WTC11 (cell line): Measurements from ENCODE around the gene TMOD3. TPM values are rescaled to one million over a fixed set of nuclear protein-coding genes. Genes with fewer than 3 reads are reported as not detected.

Experiments used
- ATAC-seq: fragments of 200-7000 bp; cut with Tn5 transposase; 2 replicates; pipeline ENCODE4 v1.10.0; 2021; ENCODE audit warnings: mild to moderate bottlenecking, moderate library complexity
- CTCF ChIA-PET: fragments of 300-600 bp; sonication (Branson Sonifier 250); formaldehyde crosslinking; loops from one replicate; lab custom pipeline; 2021; ENCODE audit warnings: antibody characterized with exemption; lab: Charles Lee
- POLR2A ChIA-PET: fragments of 350-600 bp; sonication (Branson Sonifier 250); formaldehyde crosslinking; loops from one replicate; lab custom pipeline; 2021; ENCODE audit warnings: antibody characterized with exemption; lab: Charles Lee
- DNase-seq: peaks from one replicate; pipeline ENCODE4 v3.0.0; 2021; ENCODE audit warnings: low spot score
- H3K27ac Mint-ChIP-seq: 2 replicates; pipeline ENCODE4 v1.8.0; 2021; ENCODE audit warnings: mixed read lengths
- H3K27me3 Mint-ChIP-seq: 2 replicates; pipeline ENCODE4 v1.8.0; 2021; ENCODE audit warnings: low read depth, mild to moderate bottlenecking, moderate library complexity, mixed read lengths
- H3K36me3 Mint-ChIP-seq: 2 replicates; pipeline ENCODE4 v1.8.0; 2021; ENCODE audit warnings: mixed read lengths
- H3K4me1 Mint-ChIP-seq: 2 replicates; pipeline ENCODE4 v1.8.0; 2022; ENCODE audit warnings: mixed read lengths
- H3K4me3 Mint-ChIP-seq: 2 replicates; pipeline ENCODE4 v1.8.0; 2021; ENCODE audit warnings: mild to moderate bottlenecking, moderate library complexity, mixed read lengths
- H3K9me3 Mint-ChIP-seq: 2 replicates; pipeline ENCODE4 v1.8.0; 2021; ENCODE audit warnings: mixed read lengths
- ATF2 ChIP-seq: sonication (generic); formaldehyde crosslinking; IDR thresholded peaks from 2 replicates; pipeline ENCODE4 v1.8.1; 2022; ENCODE audit warnings: low read depth, missing genetic modification reagents, borderline replicate concordance
- CREB1 ChIP-seq: sonication (generic); formaldehyde crosslinking; IDR thresholded peaks from 2 replicates; pipeline ENCODE4 v1.8.0; 2023; ENCODE audit warnings: mild to moderate bottlenecking, missing genetic modification reagents
- GRHL2 ChIP-seq: fragments of 250-450 bp; sonication (Bioruptor Pico); IDR thresholded peaks from 2 replicates; pipeline ENCODE4 v1.8.0; 2022; ENCODE audit warnings: mild to moderate bottlenecking, moderate library complexity; ENCODE audit not compliant: insufficient replicate concordance, severe bottlenecking
- IRF1 ChIP-seq: sonication (generic); formaldehyde crosslinking; IDR thresholded peaks from 2 replicates; pipeline ENCODE4 v1.8.0; 2023; ENCODE audit warnings: missing genetic modification reagents
- KAT7 ChIP-seq: sonication (generic); formaldehyde crosslinking; IDR thresholded peaks from 2 replicates; pipeline ENCODE4 v1.8.1; 2023; ENCODE audit warnings: missing genetic modification reagents, mild to moderate bottlenecking, borderline replicate concordance
- PREB ChIP-seq: sonication (generic); formaldehyde crosslinking; IDR thresholded peaks from 2 replicates; pipeline ENCODE4 v1.8.1; 2022; ENCODE audit warnings: mild to moderate bottlenecking, missing genetic modification reagents, moderate library complexity, borderline replicate concordance
- SP1 ChIP-seq: sonication (generic); formaldehyde crosslinking; conservative IDR thresholded peaks from 2 replicates; pipeline ENCODE4 v1.8.1; 2022; ENCODE audit warnings: missing genetic modification reagents
- TEAD4 ChIP-seq: sonication (generic); formaldehyde crosslinking; IDR thresholded peaks from 2 replicates; pipeline ENCODE4 v1.8.0; 2022; ENCODE audit warnings: mild to moderate bottlenecking, missing genetic modification reagents
- TP53 ChIP-seq: sonication (generic); formaldehyde crosslinking; IDR thresholded peaks from 2 replicates; pipeline ENCODE4 v1.8.1; 2023; ENCODE audit warnings: mild to moderate bottlenecking, missing genetic modification reagents
- ZBTB21 ChIP-seq: sonication (generic); formaldehyde crosslinking; IDR thresholded peaks from 2 replicates; pipeline ENCODE4 v1.8.1; 2023; ENCODE audit warnings: mild to moderate bottlenecking, missing genetic modification reagents, borderline replicate concordance
- ZNF121 ChIP-seq: sonication (generic); formaldehyde crosslinking; IDR thresholded peaks from 2 replicates; pipeline ENCODE4 v1.8.0; 2023; ENCODE audit warnings: missing genetic modification reagents
- ZNF416 ChIP-seq: fragments of 250-450 bp; sonication (Bioruptor Pico); IDR thresholded peaks from 2 replicates; pipeline ENCODE4 v1.9.0; 2021; ENCODE audit warnings: mild to moderate bottlenecking, inconsistent platforms
- ZNF512 ChIP-seq: sonication (generic); formaldehyde crosslinking; IDR thresholded peaks from 2 replicates; pipeline ENCODE4 v1.8.1; 2022; ENCODE audit warnings: missing genetic modification reagents, borderline replicate concordance
- total RNA-seq: library from RNA; stranded (reverse); gene quantifications from 3 replicates; pipeline ENCODE4 v1.2.3, GENCODE V29; 2021
- TF ChIP-seq, protein P1 (sequence below): sonication (generic); formaldehyde crosslinking; IDR thresholded peaks from 2 replicates; pipeline ENCODE4 v1.8.1; 2023; ENCODE audit warnings: mild to moderate bottlenecking, missing genetic modification reagents, borderline replicate concordance
- TF ChIP-seq, protein P2 (sequence below): sonication (generic); formaldehyde crosslinking; IDR thresholded peaks from 2 replicates; pipeline ENCODE4 v1.8.1; 2022; ENCODE audit warnings: mild to moderate bottlenecking, moderate library complexity, missing genetic modification reagents
- TF ChIP-seq, protein P3 (sequence below): sonication (generic); formaldehyde crosslinking; IDR thresholded peaks from 2 replicates; pipeline ENCODE4 v1.8.1; 2023; ENCODE audit warnings: mild to moderate bottlenecking, missing genetic modification reagents, moderate library complexity
- TF ChIP-seq, protein P4 (sequence below): fragments of 250-450 bp; sonication (Bioruptor Pico); IDR thresholded peaks from 2 replicates; pipeline ENCODE4 v1.8.0; 2021; ENCODE audit warnings: mild to moderate bottlenecking

TMOD3 gene
- total RNA-seq, 1 experiment from 2014 or later, result 40.6 TPM

- no peak for DNase-seq
- POLR2A ChIA-PET, result no interaction called here
- Mint-ChIP-seq H3K27ac (no peak overlapping the region), H3K4me3 (no peak overlapping the region), H3K4me1 (peaks cover 9% of the 10 kb centered on the region)
- no peak for ATAC-seq
- TF ChIP-seq ZBTB21 (CRISPR knock-in tag) (no peak), ZNF121 (CRISPR knock-in tag) (0 out of 2 replicates have a peak, but pooled peaks have one; percentile 4)
- TF ChIP-seq, all 79 proteins: peak for 1
- CTCF ChIA-PET, result no interaction called here
- Mint-ChIP-seq H3K36me3 (peaks cover 21% of the 10 kb centered on the region), H3K9me3 (no peaks in the 10 kb centered on the region), H3K27me3 (no peaks in the 10 kb centered on the region)
Measured at GRCh38 chr15:51876169-51876568, 46.7 kb downstream of the TMOD3 start.

- DNase-seq (no peak), ATAC-seq (no peak)
- Mint-ChIP-seq H3K36me3 (peaks cover 14% of the 10 kb centered on the region), H3K4me1 (peaks cover 9% of the 10 kb centered on the region), H3K27ac (peak overlapping the region; percentile 70), H3K9me3 (no peaks in the 10 kb centered on the region), H3K27me3 (no peaks in the 10 kb centered on the region), H3K4me3 (no peak overlapping the region)
- TF ChIP-seq KAT7 (CRISPR knock-in tag) (no peak), TEAD4 (CRISPR knock-in tag) (no peak), CREB1 (no peak), PREB (CRISPR knock-in tag) (no peak), ZNF416 (CRISPR knock-in tag) (no peak), GRHL2 (CRISPR knock-in tag) (no peak), ZBTB21 (CRISPR knock-in tag) (no peak), SP1 (CRISPR knock-in tag) (no peak), TP53 (CRISPR knock-in tag) (no peak)
- TF ChIP-seq, protein P1, sequence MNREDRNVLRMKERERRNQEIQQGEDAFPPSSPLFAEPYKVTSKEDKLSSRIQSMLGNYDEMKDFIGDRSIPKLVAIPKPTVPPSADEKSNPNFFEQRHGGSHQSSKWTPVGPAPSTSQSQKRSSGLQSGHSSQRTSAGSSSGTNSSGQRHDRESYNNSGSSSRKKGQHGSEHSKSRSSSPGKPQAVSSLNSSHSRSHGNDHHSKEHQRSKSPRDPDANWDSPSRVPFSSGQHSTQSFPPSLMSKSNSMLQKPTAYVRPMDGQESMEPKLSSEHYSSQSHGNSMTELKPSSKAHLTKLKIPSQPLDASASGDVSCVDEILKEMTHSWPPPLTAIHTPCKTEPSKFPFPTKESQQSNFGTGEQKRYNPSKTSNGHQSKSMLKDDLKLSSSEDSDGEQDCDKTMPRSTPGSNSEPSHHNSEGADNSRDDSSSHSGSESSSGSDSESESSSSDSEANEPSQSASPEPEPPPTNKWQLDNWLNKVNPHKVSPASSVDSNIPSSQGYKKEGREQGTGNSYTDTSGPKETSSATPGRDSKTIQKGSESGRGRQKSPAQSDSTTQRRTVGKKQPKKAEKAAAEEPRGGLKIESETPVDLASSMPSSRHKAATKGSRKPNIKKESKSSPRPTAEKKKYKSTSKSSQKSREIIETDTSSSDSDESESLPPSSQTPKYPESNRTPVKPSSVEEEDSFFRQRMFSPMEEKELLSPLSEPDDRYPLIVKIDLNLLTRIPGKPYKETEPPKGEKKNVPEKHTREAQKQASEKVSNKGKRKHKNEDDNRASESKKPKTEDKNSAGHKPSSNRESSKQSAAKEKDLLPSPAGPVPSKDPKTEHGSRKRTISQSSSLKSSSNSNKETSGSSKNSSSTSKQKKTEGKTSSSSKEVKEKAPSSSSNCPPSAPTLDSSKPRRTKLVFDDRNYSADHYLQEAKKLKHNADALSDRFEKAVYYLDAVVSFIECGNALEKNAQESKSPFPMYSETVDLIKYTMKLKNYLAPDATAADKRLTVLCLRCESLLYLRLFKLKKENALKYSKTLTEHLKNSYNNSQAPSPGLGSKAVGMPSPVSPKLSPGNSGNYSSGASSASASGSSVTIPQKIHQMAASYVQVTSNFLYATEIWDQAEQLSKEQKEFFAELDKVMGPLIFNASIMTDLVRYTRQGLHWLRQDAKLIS, result no peak
- TF ChIP-seq, protein P2, sequence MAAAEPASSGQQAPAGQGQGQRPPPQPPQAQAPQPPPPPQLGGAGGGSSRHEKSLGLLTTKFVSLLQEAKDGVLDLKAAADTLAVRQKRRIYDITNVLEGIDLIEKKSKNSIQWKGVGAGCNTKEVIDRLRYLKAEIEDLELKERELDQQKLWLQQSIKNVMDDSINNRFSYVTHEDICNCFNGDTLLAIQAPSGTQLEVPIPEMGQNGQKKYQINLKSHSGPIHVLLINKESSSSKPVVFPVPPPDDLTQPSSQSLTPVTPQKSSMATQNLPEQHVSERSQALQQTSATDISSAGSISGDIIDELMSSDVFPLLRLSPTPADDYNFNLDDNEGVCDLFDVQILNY (CRISPR knock-in tag), result no peak
- CTCF ChIA-PET, result interaction anchor here (0.8 kb wide), 1 partner anchor 8 kb away, joined by 3 read pairs; no protein-coding TSS in a partner anchor
- POLR2A ChIA-PET, result no interaction called here
Measured at GRCh38 chr15:51878446-51879386, 49.3 kb downstream of the TMOD3 start.

GRCh38 chr15:51879555-51879954 is 50.1 kb downstream of the TMOD3 start:
- POLR2A ChIA-PET, result no interaction called here
- TF ChIP-seq ZNF512 (no peak), ZNF121 (CRISPR knock-in tag) (no peak), IRF1 (CRISPR knock-in tag) (no peak), ATF2 (CRISPR knock-in tag) (no peak)
- TF ChIP-seq, protein P3, sequence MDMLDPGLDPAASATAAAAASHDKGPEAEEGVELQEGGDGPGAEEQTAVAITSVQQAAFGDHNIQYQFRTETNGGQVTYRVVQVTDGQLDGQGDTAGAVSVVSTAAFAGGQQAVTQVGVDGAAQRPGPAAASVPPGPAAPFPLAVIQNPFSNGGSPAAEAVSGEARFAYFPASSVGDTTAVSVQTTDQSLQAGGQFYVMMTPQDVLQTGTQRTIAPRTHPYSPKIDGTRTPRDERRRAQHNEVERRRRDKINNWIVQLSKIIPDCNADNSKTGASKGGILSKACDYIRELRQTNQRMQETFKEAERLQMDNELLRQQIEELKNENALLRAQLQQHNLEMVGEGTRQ (CRISPR knock-in tag), result no peak
- TF ChIP-seq, protein P4, sequence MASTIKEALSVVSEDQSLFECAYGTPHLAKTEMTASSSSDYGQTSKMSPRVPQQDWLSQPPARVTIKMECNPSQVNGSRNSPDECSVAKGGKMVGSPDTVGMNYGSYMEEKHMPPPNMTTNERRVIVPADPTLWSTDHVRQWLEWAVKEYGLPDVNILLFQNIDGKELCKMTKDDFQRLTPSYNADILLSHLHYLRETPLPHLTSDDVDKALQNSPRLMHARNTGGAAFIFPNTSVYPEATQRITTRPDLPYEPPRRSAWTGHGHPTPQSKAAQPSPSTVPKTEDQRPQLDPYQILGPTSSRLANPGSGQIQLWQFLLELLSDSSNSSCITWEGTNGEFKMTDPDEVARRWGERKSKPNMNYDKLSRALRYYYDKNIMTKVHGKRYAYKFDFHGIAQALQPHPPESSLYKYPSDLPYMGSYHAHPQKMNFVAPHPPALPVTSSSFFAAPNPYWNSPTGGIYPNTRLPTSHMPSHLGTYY, result no peak

More at GRCh38 chr15:51879555-51879954, 50.1 kb downstream of the TMOD3 start:
- peaks cover 18% of the 10 kb centered on the region for H3K36me3 Mint-ChIP-seq
- peaks cover 6% of the 10 kb centered on the region for H3K4me1 Mint-ChIP-seq
- CTCF ChIA-PET, result interaction anchor here (1.1 kb wide), 1 partner anchor 9 kb away, joined by 3 read pairs; no protein-coding TSS in a partner anchor
- ATAC-seq, result no peak
- DNase-seq, result no peak
- H3K27me3 Mint-ChIP-seq, result no peaks in the 10 kb centered on the region
- H3K9me3 Mint-ChIP-seq, result peaks cover under 1% of the 10 kb centered on the region; the same call in 1 of the 2 replicates
- H3K4me3 Mint-ChIP-seq, result no peak overlapping the region
- no peak overlapping the region for H3K27ac Mint-ChIP-seq
